Astrocyte (in vitro differentiated cells and primary cell): Measurements from ENCODE around the gene PIM3. TPM values are rescaled to one million over a fixed set of nuclear protein-coding genes. Genes with fewer than 3 reads are reported as not detected.

Source experiments
- DNase-seq: peaks from one replicate; pipeline ENCODE4 v3.0.0-alpha.2; 2010; ENCODE audit warnings: low read depth
- FAIRE-seq: peaks from 2 replicates; lab custom pipeline; 2011; peaks lifted over from hg19 to GRCh38; lab: Jason Lieb, UNC
- H2AFZ ChIP-seq: 2 replicates; pipeline ENCODE4 v1.6.0; 2012; ENCODE audit warnings: low read depth, low read length, inconsistent platforms
- H3K27ac ChIP-seq: 2 replicates; pipeline ENCODE4 v1.5.1; 2011; ENCODE audit warnings: low read depth, low read length, inconsistent platforms
- H3K27me3 ChIP-seq: 2 replicates; pipeline ENCODE4 v1.6.0; 2011; ENCODE audit warnings: low read length, inconsistent platforms; ENCODE audit not compliant: insufficient read depth
- H3K36me3 ChIP-seq: 2 replicates; pipeline ENCODE4 v1.5.1; 2011; ENCODE audit warnings: low read length, inconsistent platforms; ENCODE audit not compliant: insufficient read depth
- H3K4me1 ChIP-seq: 2 replicates; pipeline ENCODE4 v1.5.1; 2011; ENCODE audit warnings: low read length, inconsistent platforms; ENCODE audit not compliant: insufficient read depth
- H3K4me2 ChIP-seq: 2 replicates; pipeline ENCODE4 v1.6.0; 2012; ENCODE audit warnings: low read length, inconsistent platforms
- H3K4me3 ChIP-seq: 2 replicates; pipeline ENCODE4 v1.5.1; 2011; ENCODE audit warnings: low read depth, mild to moderate bottlenecking, low read length, inconsistent platforms; ENCODE audit not compliant: insufficient read depth
- H3K79me2 ChIP-seq: 2 replicates; pipeline ENCODE4 v1.6.0; 2012; ENCODE audit warnings: mild to moderate bottlenecking, low read length, inconsistent platforms; ENCODE audit not compliant: insufficient read depth
- H3K9ac ChIP-seq: 2 replicates; pipeline ENCODE4 v1.6.0; 2012; ENCODE audit warnings: mild to moderate bottlenecking, low read length, inconsistent platforms
- H3K9me3 ChIP-seq: 2 replicates; pipeline ENCODE4 v1.5.1; 2012; ENCODE audit warnings: low read depth, mild to moderate bottlenecking, low read length, inconsistent platforms; ENCODE audit not compliant: insufficient read depth
- H4K20me1 ChIP-seq: 2 replicates; pipeline ENCODE4 v1.6.0; 2012; ENCODE audit warnings: low read length, inconsistent platforms; ENCODE audit not compliant: insufficient read depth
- H3K27ac Mint-ChIP-seq: one replicate; pipeline ENCODE4 v1.8.0; 2021; ENCODE audit warnings: mild to moderate bottlenecking, mixed read lengths; ENCODE audit not compliant: unreplicated experiment
- H3K27me3 Mint-ChIP-seq: one replicate; pipeline ENCODE4 v1.8.0; 2021; ENCODE audit warnings: low read depth, mixed read lengths; ENCODE audit not compliant: unreplicated experiment
- H3K36me3 Mint-ChIP-seq: one replicate; pipeline ENCODE4 v1.8.0; 2021; ENCODE audit warnings: low read depth, mixed read lengths; ENCODE audit not compliant: unreplicated experiment
- H3K4me1 Mint-ChIP-seq: one replicate; pipeline ENCODE4 v1.8.0; 2021; ENCODE audit warnings: low read depth, mixed read lengths; ENCODE audit not compliant: unreplicated experiment
- H3K4me3 Mint-ChIP-seq: one replicate; pipeline ENCODE4 v1.8.0; 2021; ENCODE audit warnings: mild to moderate bottlenecking, moderate library complexity, mixed read lengths; ENCODE audit not compliant: unreplicated experiment
- H3K9me3 Mint-ChIP-seq: one replicate; pipeline ENCODE4 v1.8.0; 2021; ENCODE audit warnings: mild to moderate bottlenecking, mixed read lengths; ENCODE audit not compliant: unreplicated experiment
- CTCF ChIP-seq: IDR thresholded peaks from 2 replicates; pipeline ENCODE4 v1.5.1; 2011; ENCODE audit warnings: low read depth, mild to moderate bottlenecking, inconsistent platforms, low read length, moderate library complexity; ENCODE audit not compliant: insufficient read depth
- EZH2 ChIP-seq: IDR thresholded peaks from 2 replicates; pipeline ENCODE4 v1.6.1; 2012; ENCODE audit warnings: mild to moderate bottlenecking, low read length, inconsistent platforms; ENCODE audit not compliant: insufficient read depth
- total RNA-seq: library from RNA; stranded (reverse); gene quantifications from 2 replicates; pipeline ENCODE4 v1.2.1, GENCODE V29; 2021

Gene PIM3
- total RNA-seq, 1 donor from 2014 or later = 15.5 TPM

- no peaks in the 10 kb centered on the region for H3K36me3 Mint-ChIP-seq
- Histone ChIP-seq H4K20me1 (no peaks in the 10 kb centered on the region), H3K4me3 (no peak overlapping the region), H3K4me1 (no peaks in the 10 kb centered on the region), H3K79me2 (no peaks in the 10 kb centered on the region), H2AFZ (no peak overlapping the region), H3K9ac (no peak overlapping the region), H3K27ac (no peak overlapping the region), H3K36me3 (peaks cover 2% of the 10 kb centered on the region), H3K4me2 (no peak overlapping the region), H3K27me3 (no peaks in the 10 kb centered on the region), H3K9me3 (no peaks in the 10 kb centered on the region)
- H3K4me3 Mint-ChIP-seq = no peak overlapping the region
- H3K9me3 Mint-ChIP-seq = peaks cover 3% of the 10 kb centered on the region
- no peaks in the 10 kb centered on the region for H3K4me1 Mint-ChIP-seq
- no peak overlapping the region for H3K27ac Mint-ChIP-seq
- FAIRE-seq (no peak), DNase-seq (no peak)
- TF ChIP-seq EZH2 = no peak
- no peak for TF ChIP-seq CTCF
- peaks cover 19% of the 10 kb centered on the region for H3K27me3 Mint-ChIP-seq
These were observed 31.9 kb upstream of the PIM3 start for GRCh38 chr22:49928555-49929210.

GRCh38 chr22:49929211-49929979, 31.2 kb upstream of the PIM3 start:
- no peak for FAIRE-seq
- no peak overlapping the region for H3K9ac ChIP-seq
- H3K4me3 ChIP-seq = no peak overlapping the region

More at GRCh38 chr22:49929211-49929979, 31.2 kb upstream of the PIM3 start:
- peaks cover 2% of the 10 kb centered on the region for H3K36me3 ChIP-seq
- H2AFZ ChIP-seq = no peak overlapping the region
- TF ChIP-seq EZH2 (no peak), CTCF (peak; percentile 29)
- no peaks in the 10 kb centered on the region for H3K4me1 Mint-ChIP-seq
- H3K4me2 ChIP-seq = no peak overlapping the region
- peaks cover 3% of the 10 kb centered on the region for H3K4me1 ChIP-seq
- H3K9me3 Mint-ChIP-seq = peaks cover 3% of the 10 kb centered on the region
- H4K20me1 ChIP-seq = no peaks in the 10 kb centered on the region
- H3K27ac Mint-ChIP-seq = no peak overlapping the region
- no peak for DNase-seq
- H3K27me3 Mint-ChIP-seq = peaks cover 19% of the 10 kb centered on the region
- H3K4me3 Mint-ChIP-seq = no peak overlapping the region
- no peak overlapping the region for H3K27ac ChIP-seq
- H3K27me3 ChIP-seq = no peaks in the 10 kb centered on the region
- no peaks in the 10 kb centered on the region for H3K79me2 ChIP-seq
- H3K36me3 Mint-ChIP-seq = no peaks in the 10 kb centered on the region
- H3K9me3 ChIP-seq = no peaks in the 10 kb centered on the region
